HG03439 (cell line): Measurements from ENCODE around the gene CENPA.
"Not testable (repeated sequence)": the region's sequence is repeated elsewhere in the genome, so short reads cannot be mapped to it uniquely, and the experiment has no call there.

Experiments
- ATAC-seq: cut with Tn5 transposase; IDR thresholded peaks from one replicate; pipeline ENCODE4 v1.9.1; 2021; ENCODE audit warnings: mild to moderate bottlenecking, moderate library complexity; ENCODE audit not compliant: unreplicated experiment

Gene CENPA

DNA sequence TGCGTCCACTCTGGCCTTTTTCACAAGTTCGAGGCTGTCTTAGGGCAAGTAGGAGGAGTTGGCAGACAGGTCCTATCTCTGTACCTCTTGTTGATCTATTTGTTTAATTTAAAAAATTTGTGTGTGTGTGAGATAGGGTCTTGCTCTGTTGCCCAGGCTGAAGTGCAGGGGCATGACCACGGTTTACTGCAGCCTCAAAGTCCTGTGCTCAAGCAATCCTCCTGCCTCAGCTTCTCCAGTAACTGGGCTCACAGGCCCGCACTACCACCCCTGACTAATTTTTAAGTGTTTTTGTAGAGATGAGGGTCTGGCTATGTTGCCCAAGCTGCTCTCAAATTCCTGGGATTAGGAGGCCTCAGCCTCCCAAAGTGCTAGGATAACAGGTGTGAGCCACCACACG, 26.0 kb upstream of the CENPA start:
- ATAC-seq = no peak

DNA sequence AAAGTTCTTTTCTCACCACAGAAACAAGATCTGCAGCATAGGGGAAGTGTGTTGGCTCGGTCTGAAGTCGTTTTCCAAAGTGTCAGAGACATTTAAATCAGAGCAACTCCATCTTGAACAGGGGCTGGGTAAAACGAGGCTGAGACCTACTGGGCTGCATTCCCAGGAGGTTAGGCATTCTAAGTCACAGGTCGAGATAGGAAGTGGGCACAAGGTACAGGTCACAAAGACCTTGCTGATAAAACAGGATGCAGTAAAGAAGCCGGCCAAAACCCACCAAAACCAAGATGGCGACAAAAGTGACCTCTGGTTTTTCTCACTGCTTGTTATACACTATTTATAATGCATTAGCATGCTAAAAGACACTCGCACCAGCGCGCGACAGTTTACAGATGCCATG, 24.9 kb upstream of the CENPA start:
- not testable (repeated sequence) for ATAC-seq

DNA sequence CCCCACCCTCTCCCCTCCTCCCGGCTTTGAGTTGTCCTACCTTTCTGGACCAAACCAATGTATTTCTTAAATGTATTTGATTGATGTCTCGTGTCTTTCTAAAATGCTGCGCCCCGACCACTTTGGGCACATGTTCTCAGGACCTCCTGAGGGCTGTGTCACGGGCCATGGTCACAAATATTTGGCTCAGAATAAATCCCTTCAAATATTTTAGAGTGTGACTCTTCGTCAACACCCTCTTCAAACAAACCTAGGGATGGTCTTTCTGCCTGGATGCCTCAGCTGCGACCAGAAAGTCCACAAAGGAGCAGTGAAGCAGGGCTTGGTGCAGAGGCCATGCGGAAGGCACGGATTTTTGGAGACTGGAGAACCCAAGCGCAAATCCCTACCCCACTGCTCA, 22.8 kb upstream of the CENPA start:
- ATAC-seq = no peak

DNA sequence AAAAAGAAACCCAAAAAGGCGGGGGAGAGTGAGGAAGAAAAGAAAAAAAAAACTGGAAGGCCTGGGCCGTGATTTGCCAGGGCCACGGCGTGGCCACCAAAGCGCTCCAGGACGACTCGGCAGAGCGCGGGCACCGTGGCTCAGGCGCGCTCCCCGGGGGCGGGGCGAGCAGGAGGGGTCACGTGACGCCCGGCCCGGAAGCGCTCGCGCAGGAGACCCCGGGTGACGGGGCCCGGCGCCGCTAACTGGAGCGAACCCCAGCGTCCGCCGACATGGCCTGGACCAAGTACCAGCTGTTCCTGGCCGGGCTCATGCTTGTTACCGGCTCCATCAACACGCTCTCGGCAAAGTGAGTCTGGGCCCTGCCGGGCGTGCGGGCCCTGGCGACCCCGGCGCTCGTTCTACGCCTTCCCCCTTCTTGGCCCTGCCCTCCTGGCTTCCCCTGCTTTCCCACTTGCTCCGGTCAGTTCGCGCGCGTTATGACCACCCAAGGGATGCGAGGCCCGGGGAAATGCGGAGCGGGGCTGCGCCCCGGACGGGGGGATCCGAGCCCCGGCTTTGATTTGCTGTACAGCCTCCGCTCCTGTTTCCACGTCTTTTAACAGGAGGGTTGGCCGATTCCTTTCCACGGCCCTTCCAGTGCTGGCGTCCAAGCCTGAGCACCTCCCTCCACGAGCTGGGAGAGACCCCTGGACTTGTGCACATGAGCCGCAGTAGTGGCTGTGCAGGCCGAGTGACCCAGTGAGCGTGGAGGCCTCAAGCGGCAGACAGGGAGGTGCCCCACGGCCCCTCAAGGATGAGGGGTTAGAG, 21.6 kb upstream of the CENPA start, which contains the start of gene SLC35F6:
SLC35F6 (plus strand) TSS at position 207 of the 810 bp plus-strand sequence; CDS start at position 273, 66 bp downstream.
- peak; percentile 65 for ATAC-seq

DNA sequence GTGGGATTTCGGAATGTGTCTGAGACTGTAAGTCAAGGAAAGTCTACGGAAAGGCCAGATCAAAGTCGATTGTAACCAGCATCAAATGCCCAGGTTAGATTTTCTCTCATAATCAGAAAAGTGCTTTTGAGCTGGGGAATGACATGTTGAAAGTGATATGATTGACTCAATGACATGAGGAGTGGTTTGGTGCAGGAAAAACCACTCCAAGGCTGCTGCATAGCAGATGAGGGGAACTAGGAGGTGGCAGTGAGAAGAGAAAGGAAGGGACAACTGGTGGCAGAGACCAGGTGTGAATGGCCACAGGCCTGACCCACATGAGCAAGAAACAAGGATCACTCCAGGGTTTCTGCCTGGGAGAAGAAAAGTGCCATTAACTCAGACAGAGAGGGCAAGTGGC, 20.9 kb upstream of the CENPA start:
- ATAC-seq = no peak

DNA sequence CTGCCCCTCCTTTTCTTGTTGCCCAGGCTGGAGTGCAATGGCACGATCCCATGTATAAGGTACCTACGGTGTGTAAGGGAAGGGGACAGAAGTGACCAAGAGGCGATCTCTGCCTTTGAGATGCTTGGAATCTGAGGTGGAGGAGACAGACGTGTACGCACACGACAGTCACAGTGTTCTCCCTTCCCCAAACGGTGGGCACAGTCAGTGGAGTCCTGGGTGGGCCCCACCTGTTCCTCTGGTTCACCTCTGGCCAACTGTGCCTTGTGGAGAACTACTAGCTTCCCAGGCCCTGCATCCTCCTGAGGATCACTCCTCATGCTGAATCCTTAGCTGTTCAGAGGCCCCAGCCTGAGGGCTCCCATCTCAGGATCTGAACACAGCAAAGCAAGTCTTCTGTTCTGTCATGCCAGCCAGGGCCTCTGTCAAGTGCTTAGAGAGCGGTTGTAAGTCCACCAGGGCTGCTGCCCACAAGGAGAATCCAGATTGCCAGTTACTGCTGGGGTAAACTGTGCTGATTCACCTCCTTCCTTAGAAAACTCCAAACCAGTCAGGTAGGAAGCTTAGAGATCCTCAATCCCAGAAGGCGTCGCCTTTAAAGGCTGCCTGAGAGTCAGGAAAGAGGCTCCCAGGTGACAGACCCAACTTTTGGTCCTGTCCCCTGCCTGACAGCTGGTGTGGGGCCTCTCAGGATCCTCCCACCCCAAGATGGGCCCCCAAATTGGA, 20.2 kb upstream of the CENPA start:
- ATAC-seq = no peak

DNA sequence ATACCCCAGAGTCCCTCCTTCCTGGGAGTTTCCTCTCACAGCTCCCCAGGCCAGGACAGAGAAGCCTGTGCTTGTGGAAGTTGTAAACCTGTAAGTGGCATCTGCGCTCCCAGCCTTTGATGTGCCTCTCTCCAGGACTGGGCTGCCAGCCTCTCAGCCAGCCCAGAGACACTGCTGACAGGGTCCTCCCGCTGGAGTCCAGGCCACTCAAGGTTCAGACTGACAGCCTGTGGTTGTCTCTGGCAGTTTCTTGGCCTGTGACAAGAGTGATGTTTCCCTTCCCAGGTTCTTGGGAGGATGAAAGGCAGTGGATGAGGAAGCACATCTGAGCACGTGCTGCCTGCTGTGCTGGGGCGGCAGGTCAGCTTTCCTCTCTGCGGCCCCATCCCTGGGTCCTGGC, 18.7 kb upstream of the CENPA start:
- ATAC-seq = no peak

DNA sequence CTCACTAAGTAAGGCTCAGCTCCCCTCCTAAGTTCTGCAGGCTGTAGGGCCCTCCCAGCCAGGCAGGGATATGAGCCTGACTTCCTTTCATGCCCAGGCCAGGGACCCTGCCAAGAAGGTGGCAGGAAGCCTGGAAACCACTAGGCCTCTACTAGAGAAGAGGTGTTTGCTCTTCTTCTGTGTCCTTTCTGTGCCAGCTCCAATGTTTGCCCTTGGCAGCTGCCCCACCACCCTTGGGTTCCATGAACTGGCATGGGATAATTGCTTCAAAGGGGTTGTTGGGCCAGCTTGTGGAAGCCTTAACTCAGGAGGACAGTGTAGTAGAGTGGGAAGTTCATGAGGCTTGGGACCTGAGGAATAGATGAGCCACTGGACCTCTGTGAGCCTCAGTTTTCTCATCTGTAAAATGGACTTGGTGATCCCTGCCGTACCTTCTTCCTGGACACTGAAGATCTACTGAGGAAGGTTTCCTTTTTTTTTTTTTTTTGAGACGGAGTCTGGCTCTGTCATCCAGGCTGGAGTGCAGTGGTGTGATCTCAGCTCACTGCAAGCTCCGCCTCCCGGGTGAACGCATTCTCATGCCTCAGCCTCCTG, 17.9 kb upstream of the CENPA start:
- ATAC-seq = no peak

DNA sequence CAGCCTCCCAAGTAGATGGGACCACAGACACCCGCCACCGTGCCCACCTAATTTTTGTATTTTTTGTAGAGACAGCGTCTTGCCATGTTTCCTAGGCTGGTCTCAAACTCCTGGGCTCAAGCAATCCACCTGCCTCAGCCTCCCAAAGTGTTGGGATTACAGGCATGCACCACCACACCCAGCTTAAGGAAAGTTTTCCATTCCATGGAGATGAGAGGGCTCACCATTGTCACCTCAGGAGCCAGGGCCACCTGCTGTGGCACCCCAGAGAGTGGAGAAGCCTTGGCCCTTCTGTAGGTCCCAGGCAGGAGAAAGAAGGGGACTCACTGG, 17.1 kb upstream of the CENPA start:
- no peak for ATAC-seq

DNA sequence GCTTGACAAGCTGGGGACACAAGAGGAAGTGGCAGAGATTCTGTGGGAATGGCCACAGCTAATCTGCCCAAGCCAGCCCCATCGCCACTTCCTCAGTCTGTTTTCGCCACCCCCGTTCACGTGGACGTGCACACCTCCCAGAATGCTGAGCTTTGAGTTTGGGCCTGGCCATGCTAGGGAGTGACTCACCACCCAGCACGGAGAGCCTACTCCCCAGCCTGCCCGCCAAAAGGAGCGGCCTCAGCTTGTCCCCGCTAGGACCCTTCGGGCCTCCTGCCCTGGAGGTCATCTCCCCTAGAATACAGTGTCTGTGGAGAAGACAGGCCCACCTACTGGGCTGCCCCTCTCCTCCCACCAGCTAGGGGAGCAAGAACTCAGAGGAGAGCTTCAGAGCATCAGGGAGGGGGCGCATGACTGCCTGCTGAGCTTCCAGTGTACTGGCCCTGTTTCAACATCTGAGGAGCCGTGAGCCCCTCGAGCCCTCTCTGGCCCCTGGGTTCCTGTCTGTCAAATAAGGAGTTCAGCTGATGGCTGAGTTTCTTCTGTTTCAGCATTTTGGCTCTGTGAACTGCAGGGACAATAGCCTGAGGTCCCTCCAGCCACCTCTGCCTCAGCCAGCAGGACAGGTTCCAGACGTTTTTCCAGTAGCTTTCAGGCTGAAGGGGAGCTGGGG, 16.6 kb upstream of the CENPA start:
- no peak for ATAC-seq

DNA sequence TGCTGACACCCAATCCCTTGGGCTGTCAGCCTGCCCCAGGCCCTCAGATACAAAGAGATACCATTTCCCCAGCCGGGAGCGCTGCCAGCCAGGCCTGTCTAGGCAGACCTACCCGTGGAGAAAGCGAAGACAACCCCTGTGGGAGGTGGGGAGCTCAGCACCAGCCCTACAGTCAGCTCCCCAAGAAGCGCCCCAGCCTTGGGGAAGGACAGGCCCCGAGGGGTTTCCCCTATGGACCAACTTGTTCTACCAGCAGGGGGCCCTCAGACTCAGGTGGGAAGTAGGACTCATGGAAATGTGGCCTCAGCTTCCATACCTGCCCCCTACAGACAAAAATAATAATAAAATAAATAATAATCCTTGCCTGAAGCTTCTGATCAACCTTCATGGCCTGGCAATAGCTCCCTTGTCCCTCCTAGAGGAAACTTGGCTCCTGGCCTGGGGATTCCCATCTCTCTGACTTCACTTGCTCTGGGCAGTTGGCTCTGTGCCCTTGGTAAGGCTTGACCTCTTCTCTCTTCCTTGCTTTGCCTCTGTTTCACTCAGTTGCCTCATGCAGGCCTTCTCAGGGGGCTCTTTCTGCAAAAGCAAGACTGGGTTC, 14.8 kb upstream of the CENPA start:
- no peak for ATAC-seq

DNA sequence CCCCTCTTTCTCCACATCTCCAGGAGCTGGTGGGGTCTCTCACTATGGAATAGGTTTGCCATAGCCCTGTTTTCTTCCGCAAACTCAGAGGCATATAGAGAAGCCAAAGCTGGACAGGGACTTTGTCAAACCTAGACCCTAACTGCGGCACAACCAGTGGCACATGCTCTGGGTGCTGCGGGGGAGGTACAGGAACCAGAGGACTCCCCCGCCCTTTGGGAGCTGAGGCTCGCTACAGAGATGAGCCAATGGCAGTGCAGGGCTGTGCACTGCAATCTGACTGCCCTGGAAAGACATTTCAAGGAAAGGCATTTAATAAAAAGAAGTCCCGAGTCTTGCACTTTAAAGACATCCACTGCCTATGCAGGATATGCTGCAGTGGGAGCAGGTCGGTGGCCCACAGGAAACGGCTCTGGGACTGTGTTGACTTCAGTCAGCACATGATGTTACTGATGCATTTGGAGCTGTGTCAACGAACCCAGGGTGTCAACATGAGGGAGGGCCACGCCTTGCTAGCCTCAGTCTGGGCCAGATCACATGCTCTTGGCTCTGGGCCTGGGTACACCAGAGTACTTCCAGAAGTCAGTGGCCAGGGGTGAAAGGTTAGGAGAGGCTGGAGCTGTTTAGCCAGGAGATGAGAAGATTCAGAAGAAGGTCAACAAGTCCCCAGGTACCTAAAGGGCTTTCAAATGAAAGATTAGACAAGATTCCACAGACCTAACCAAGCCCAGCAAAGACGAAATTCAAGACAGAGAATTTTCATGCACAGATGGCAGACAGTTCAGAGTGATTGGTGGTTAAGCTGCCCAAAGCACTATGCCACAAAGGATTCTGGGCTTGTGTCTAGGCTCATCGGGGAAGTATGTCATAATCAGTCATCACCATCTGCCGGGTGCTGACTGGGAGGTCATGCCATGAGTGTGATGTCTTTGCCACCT, 13.5 kb upstream of the CENPA start:
- no peak for ATAC-seq

DNA sequence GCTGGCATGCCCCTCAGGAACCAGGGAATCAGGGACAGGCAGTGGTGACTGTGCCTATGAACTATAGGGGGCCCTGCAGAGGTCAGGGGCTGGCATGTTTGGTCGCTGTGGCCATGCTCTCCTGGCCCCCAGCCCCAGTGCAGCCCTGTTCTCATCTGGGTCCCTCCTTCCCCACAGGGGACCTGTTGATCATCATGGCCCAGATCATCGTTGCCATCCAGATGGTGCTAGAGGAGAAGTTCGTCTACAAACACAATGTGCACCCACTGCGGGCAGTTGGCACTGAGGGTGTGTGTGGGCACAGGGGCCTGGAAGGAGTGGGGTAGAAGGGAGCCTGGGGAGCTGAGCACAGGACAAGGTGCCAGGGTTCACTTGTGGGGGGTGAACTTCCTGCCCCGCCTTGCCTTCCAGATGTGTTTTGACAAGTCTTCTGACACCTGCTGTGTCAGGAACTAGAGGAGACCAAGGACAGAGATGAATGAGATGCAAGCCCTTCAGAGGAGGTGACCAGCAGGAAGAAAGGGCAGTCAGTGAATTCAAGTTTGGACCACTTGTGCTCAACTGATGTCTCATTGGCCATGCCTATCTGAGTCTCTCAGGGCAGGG, 9.6 kb upstream of the CENPA start:
- no peak for ATAC-seq

DNA sequence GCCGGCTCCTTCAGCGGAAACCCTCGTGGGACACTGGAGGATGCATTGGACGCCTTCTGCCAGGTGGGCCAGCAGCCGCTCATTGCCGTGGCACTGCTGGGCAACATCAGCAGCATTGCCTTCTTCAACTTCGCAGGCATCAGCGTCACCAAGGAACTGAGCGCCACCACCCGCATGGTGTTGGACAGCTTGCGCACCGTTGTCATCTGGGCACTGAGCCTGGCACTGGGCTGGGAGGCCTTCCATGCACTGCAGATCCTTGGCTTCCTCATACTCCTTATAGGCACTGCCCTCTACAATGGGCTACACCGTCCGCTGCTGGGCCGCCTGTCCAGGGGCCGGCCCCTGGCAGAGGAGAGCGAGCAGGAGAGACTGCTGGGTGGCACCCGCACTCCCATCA, 7.8 kb upstream of the CENPA start:
- ATAC-seq = no peak

DNA sequence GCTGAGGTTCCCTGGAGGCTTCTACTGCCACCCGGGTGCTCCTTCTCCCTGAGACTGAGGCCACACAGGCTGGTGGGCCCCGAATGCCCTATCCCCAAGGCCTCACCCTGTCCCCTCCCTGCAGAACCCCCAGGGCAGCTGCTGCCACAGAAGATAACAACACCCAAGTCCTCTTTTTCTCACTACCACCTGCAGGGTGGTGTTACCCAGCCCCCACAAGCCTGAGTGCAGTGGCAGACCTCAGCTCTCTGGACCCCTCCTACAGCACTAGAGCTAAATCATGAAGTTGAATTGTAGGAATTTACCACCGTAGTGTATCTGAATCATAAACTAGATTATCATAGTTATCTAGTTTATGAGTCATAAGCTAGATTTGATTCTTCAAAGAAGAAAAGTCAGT, 7.3 kb upstream of the CENPA start:
- no peak for ATAC-seq

DNA sequence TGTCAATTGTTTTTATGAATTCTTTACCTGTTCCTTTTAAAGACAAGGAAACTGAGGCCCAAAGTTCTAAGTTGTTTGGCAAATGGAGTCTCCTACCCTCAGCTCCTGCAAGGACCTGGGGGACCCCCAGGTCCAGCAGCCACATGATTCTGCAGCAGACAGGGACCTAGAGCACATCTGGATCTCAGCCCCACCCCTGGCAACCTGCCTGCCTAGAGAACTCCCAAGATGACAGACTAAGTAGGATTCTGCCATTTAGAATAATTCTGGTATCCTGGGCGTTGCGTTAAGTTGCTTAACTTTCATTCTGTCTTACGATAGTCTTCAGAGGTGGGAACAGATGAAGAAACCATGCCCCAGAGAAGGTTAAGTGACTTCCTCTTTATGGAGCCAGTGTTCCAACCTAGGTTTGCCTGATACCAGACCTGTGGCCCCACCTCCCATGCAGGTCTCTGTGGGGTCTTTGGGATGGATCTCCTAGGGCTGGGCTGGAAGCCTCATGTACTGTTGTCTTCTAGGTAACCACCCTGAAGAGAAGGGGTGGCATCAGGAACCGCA, 5.6 kb upstream of the CENPA start:
- no peak for ATAC-seq

DNA sequence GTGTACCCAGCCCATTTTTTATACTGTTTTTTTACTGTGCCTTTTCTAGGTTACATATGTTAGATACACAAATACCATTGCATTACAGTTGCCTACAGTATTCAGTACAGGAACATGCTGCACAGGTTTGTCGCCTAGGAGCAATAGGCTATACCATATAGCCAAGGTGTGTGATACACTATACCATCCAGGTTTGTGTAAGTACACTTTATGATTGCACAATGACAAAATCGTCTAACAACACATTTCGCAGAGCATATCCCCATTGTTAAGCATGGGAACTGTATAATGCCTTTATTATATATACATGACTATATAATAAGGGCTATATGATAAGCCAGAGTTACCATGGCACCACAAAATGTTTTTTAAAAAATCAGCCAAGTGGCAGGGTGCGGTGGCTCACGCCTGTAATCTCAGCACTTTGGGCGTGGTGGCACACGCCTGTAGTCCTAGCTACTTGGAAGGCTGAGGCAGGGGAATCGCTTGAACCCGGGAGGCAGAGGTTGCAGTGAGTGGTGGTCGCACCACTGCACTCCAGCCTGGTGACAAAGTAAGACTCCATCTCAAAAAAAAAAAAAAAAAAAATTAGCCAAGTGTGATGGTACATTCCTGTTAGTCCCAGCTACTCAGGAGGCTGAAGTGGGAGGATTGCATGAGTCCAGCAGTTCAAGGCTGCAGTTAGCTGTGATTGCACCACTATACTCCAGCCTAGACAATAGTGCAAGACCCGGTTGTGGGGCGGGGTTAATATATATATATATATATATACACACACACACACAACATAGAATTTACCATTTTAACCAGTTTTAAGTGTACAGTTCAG, 2.8 kb upstream of the CENPA start:
- no peak for ATAC-seq

DNA sequence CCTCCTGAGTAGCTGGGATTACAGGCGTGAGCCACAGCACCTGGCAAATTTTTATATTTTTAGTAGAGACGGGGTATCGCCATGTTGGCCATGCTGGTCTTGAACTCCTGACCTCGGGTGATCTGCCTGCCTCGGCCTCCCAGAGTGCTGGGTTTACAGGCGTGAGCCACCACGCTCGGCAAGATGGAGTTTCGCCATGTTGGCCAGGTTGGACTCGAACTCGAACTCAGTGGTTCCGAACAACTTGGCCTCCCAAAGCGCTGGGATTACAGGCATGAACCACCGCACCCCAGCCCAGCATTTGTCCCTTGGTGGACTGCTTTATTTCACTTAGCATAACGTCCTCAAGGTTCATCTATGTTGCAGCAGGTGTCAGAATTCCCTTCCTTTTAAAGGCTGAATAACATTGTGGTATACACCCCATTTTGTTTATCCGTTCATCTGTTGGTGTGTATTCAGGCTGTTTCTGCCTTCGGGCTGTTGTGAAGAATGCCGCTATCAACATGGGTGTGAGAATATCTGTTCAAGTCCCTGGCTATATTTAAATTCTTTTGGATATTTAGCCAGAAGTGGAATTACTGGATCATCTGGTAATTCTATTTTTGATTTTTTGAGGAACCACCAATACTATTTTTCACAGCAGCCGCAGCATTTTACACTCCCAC, 1.2 kb upstream of the CENPA start:
- no peak for ATAC-seq
